GM06990 (cell line): ENCODE measurements around the gene GMPR.

ENCODE experiments used
- DNase-seq: peaks from one replicate; pipeline ENCODE4 v3.0.0-alpha.2; 2011; ENCODE audit not compliant: insufficient read length; ENCODE audit errors: extremely low read depth
- H3K27me3 ChIP-seq: replicated peaks from 2 replicates; pipeline ENCODE4 v1.6.0; 2011; ENCODE audit warnings: low read length; ENCODE audit not compliant: control insufficient read depth, insufficient read depth
- H3K36me3 ChIP-seq: 2 replicates; pipeline ENCODE4 v1.5.1; 2011; ENCODE audit warnings: low read length; ENCODE audit not compliant: control insufficient read depth, insufficient read depth
- H3K4me3 ChIP-seq: replicated peaks from 2 replicates; pipeline ENCODE4 v1.5.1; 2011; ENCODE audit warnings: low read depth, mild to moderate bottlenecking, control low read depth, low read length
- CTCF ChIP-seq: IDR thresholded peaks from 2 replicates; pipeline ENCODE4 v1.5.1; 2011; ENCODE audit warnings: low read length, control low read depth, mild to moderate bottlenecking, inconsistent platforms; ENCODE audit not compliant: insufficient read depth, poor library complexity, severe bottlenecking

The GMPR gene

GRCh38 chr6:16199804-16200203, 38.6 kb upstream of the GMPR start:
- H3K4me3 ChIP-seq, result no peak overlapping the region
- no peak for TF ChIP-seq CTCF
- no peaks in the 10 kb centered on the region for H3K27me3 ChIP-seq
- H3K36me3 ChIP-seq, result no peaks in the 10 kb centered on the region
- DNase-seq, result no peak

GRCh38 chr6:16200321-16200883, 38.0 kb upstream of the GMPR start:
- H3K27me3 ChIP-seq, result no peaks in the 10 kb centered on the region
- no peak for DNase-seq
- TF ChIP-seq CTCF, result no peak
- H3K4me3 ChIP-seq, result no peak overlapping the region
- no peaks in the 10 kb centered on the region for H3K36me3 ChIP-seq

- Histone ChIP-seq H3K4me3 (no peak overlapping the region), H3K36me3 (no peaks in the 10 kb centered on the region), H3K27me3 (no peaks in the 10 kb centered on the region)
- no peak for TF ChIP-seq CTCF
- no peak for DNase-seq
Measured at GRCh38 chr6:16201706-16202105, 36.7 kb upstream of the GMPR start.

GRCh38 chr6:16204653-16205376, 33.6 kb upstream of the GMPR start:
- Histone ChIP-seq H3K36me3 (no peaks in the 10 kb centered on the region), H3K27me3 (no peaks in the 10 kb centered on the region; the same call in 1 of the 2 replicates), H3K4me3 (no peak overlapping the region)
- no peak for TF ChIP-seq CTCF
- no peak for DNase-seq

- H3K4me3 ChIP-seq, result no peak overlapping the region
Measured at GRCh38 chr6:16205377-16206144, 32.8 kb upstream of the GMPR start.

More at GRCh38 chr6:16205377-16206144, 32.8 kb upstream of the GMPR start:
- TF ChIP-seq CTCF, result no peak
- peak; percentile 81 for DNase-seq
- Histone ChIP-seq H3K27me3 (no peaks in the 10 kb centered on the region; the same call in 1 of the 2 replicates), H3K36me3 (no peaks in the 10 kb centered on the region)
